CD4-positive, alpha-beta T cell treated with Interleukin-4 for 4 hours (primary cell): ENCODE data around the gene PLCD1.
"Not testable (repeated sequence)": the region's sequence is repeated elsewhere in the genome, so short reads cannot be mapped to it uniquely, and the experiment has no call there.

ENCODE experiments used
- DNase-seq: peaks from one replicate; pipeline ENCODE4 v3.0.0-alpha.2; 2020

The PLCD1 gene

DNA sequence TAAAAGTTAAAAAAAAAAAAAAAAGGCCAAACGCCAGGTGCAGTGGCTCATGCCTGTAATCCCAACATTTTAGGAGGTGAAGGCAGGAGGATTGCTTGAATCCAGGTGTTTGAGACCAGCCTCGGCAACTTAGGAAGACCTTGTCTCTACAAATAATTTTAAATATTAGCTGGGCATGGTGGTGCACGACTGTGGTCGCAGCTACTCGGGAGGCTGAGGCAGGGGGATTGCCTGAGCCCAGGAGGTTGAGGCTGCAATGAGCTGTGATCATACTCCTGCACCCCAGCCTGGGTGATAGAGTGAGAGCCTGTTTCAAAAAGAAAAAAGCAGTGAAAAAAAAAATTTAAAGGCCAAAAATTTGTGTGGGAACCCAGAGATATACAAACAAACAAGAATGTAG is 6.8 kb upstream of the PLCD1 start:
- DNase-seq: no peak

DNA sequence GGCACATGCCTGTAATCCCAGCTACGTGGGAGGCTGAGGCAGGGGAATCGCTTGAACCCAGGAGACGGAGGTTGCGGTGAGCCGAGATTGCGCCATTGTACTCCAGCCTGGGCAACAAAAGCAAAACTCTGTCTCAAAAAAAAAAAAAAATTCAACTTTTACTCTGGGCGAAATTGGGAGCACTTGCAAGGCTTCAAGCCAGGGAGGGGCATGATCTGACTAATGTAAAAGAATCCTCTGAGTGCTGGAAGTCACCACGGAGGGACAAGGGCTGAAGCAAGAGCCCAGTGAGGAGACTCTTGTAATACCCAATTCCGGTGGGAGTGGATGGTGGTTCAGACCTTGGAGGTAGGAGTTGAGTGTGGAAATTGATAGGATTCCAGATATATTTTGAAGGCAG is 4.9 kb upstream of the PLCD1 start:
- not testable (repeated sequence) for DNase-seq

DNA sequence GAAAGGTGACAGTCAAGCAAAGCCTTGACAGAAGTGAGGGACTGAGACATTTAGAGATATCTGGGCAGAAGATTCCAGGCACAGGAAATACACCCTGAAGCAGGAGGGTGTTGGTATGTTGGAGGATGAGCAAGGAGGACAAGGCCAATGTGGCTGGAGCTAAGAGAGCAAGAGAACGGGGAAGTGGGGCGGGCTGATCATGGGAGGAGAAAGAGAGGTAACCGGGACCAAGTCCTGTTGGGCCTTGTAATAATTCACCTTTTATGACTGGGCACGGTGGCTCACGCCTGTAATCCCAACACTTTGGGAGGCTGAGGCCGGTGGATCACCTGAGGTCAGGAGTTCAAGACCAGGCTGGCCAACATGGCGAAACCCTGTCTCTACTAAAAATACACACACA is 4.1 kb upstream of the PLCD1 start:
- DNase-seq: not testable (repeated sequence)

DNA sequence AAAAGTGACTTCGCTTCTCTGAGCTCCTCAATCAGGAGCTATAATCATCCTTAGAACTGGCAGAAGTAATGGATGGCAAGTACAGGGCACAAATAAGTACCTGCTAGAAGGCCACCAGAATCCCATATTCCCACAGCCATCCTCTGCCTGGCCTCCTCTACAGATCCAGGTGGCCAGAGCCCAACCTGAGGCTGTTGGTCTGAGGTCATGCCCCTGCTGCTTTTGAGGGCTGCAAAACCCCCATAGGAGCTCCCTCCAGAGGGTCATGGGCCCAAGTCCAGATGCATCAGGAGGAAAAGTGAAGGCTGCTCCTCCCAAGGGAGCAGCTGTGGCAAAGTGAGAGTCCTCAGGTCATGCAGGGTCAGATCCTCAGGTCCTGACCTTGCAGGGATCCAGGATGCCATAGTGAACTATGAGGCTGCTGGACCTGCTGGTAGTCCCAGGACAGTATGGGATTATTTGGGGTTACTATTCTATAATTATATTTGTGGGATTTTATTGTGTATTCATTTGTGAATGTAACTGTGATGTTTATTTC is 3.0 kb upstream of the PLCD1 start:
- no peak for DNase-seq

DNA sequence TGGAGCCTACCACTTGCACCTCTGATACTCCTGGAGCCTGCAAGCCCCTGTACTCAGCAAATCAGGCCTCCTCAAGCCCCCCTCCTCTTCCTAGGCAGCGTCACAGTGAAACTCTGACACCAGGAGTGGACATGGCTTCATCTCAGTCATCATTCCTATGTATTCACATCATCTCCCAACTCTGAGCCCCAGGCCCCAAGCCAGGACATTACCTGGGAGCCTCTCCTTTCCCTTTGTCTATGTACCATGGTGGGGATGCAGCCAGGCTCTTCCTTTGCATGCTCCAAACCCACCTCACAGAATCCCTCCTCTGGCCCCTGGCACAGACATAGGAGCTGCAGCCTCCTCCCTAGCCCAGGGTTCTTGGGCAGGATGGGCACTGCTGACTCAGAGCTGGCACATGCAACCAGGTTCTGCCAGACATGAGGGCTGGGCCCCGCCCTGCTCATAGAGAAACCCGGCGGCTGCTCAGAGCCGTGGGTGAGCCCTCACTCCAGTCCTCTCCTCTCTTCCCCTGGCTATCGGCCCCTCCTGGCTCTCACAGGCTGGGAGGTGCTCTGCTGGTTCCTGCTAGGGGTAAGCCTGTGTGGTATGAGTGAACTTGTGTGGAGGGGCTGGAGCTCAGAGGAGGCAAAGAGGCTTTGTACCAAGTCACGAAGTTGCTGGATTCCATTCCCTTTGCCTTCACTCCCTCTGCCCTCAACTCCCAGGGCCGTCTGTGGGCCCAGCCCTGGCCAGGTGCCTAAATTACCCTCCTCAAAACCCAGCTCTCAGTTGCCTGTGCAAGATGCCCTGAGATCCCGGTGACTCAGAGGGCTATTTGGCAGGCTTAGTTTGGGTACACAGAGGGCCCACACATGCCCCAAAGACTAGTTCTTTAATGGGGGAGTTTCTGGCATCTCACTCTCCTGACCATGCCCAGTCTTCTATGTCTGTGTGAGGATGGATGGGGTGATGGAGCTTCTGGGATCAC is 1.9 kb upstream of the PLCD1 start:
- DNase-seq: peak; percentile 79

DNA sequence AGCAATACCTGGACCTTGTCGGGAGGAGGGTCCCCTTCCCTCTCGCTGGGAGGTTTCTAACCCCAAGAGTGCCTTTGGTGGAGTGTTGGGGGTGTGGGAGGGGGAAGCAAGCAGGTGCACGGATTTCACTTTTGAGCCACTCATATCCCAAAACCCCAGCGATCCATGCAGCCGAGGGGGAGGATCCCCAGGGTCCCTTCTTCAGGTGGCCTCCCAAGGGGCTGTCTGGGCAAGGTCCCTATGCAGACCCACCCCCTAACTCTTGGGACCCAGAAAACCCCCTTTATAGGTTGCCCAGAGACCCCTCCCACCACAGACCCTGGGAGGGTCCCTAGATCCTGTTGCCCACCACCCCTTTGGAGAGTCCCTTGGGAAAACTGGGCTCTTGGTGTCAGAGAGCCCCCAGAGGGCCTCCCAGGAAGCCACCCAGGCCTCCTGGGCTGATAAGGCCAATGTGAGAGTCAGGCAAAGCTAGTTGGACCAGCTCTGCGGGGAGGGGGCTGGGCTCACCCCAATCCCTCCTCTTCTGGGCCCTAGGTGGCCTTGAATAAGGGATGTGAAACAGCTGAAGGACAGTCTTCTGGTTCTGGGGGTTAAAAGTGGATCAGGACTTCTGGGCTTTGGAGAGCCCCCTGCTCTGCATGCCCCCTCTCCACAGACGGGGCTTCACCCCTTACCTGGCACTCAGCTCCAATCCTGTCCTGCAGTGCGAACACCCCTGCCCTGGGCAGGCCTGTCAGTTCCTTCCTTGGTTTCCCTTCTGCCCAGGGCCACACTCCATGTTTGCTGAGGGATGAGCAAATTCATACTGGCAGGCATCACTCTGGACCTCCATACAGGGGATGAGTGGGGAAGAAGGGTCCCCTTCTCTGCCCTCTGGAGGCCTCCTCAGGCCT is 932 bp upstream of the PLCD1 start:
- no peak for DNase-seq

DNA sequence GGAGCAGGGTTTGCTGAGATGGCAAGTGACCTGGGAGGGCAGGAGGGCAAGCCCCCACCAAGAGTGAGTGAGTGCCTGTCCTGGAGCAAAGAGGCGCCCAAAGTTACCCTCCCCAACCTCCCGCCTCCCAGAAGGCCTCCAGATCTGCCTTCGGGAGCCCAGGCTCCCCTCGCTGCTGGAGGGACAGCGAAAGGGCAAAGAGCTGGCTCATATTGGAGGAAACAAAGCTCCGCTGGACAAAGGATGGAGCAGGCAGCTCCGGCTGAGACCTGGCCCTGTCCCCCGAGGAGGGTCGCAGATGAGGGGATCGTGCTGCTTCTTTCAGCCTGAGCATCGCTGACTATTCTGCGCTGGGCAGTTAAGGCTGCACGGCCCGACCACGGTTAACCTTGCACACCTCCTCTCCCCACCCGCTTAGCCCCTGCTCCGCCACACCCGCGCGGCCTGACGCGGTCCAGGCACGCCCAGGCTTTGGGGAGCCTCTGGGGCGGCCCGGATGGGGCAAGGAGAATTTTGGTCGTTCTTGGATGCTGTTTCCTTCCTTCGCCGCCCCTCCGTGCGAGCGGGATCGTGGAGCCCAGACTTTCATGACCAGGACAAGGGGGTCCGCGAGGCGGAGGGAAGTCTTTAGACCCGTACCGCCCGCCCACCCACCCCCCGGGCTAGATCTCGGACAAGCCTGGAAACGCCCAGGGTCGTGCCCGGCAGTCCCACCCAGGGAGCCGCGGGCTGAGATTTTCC is 651 bp downstream of the PLCD1 start:
- no peak for DNase-seq

DNA sequence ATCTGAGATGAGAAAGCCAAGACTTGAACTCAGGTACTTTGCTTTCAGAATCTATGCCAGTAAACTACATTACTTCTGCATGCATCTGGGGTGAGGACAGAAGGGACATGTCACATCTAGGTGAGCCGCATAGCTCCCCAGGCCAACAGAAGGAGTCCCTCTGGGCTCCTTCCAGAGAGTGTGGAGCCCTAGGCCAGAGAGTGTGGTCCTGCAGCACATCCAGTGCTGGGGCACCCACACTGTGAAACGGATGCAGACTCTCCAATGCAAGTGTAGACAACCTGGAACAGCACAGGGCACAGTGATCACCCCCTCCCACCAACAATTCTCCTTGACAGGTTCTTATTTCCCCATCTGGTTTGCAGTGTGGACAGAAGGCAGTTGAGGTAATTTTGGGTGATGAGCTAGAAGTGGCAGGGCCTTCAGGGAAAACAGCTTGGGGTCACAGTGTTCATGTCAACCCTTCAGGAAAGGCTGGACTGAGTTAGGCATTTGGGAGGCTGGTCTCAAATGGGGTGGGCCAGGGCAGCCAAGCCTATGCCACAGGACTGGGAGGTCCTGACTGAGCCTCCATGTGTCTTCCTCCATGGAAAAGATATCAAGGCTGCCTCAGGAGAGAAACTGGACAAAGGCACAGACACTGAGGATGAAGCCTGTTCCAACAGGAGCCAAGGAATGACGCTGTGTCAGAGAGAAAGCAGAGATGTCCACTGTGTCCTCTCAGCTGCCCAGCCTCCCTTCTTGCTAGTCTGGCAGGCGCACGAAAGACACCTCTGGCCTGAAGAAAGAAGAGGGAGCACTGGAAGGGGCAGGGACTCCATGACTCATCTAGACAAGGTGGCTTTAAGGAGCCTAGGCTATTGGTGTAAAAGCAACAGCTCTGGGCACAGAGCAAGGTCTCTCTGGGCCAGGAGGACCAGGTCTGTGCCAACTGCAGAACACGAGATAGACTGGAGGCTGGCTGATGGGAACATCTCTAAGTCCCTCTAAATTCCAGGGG is 1.7 kb downstream of the PLCD1 start:
- no peak for DNase-seq

DNA sequence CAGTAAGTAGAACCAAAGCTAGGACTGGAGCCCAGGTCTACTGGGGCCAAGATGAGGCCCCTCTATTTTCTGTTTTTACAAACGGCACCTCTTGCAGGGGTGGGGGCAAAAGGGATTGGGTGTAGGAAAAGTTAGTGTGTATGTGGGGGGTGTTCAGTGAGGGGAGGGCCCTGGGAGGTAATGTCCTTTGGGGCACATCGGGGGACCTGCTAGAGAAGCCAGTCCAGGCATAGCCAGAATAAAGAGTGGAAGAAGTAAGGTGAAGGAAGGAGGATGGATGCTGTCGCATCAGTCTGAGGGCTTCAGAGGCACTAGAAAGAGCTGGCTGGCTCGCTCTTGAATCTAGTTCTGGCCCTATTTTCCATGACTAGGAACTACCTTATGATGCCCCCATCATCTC is 2.6 kb downstream of the PLCD1 start:
- no peak for DNase-seq

DNA sequence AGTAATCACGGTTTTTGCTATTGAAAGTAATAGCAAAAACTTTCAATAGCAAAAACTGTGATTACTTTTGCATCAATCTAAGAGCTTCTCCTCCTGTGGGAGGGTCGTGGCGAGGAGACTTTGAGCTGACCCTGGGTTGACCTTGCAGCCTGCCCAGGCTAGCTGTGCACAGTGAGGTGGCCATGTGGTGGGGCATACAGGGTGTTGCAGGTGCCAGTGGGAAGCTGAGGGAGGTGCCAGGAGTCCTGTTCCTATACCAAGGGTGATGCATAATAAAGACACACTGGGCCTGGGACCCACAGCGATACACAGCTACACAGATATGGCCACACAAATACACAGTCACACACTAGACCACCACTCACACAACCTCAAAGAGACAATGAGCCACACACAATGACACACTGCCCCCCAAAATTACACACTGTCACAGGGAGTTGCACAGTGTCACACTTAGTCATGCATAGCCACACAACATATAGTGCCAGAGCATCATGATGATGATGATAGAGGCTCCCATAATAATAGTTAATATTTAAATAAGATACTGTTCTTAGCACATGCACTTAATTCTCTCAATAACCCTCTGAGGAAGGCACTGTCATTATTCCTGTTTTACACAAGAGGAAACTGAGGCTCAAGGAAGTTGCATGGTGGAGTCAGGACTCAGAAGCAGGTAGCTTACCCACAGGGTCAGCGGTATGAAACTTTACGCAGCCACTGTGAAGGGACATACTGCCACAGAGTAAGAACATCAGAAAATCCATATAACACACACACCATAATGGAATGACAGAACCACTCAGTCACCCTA is 6.3 kb downstream of the PLCD1 start:
- peak; percentile 45 for DNase-seq

DNA sequence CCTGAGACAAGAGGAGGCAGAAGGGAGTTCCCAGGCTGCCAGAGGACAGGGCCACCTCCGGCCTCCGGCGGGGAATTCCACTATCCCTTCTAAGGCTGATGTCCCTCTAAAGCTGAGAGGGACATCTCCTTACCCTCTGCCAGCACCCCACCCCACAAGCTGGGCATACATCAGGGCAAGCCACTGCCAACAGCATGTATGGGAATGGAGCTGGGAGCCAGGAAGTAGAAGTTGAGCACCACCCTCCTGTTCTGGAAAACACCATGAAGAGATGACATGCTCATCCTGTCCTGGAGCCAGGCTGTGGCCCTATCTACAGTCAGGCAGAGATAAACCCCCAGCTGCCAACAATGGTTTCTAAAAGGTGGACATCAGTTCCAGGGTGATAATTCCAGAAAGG is 7.1 kb downstream of the PLCD1 start:
- DNase-seq: no peak

DNA sequence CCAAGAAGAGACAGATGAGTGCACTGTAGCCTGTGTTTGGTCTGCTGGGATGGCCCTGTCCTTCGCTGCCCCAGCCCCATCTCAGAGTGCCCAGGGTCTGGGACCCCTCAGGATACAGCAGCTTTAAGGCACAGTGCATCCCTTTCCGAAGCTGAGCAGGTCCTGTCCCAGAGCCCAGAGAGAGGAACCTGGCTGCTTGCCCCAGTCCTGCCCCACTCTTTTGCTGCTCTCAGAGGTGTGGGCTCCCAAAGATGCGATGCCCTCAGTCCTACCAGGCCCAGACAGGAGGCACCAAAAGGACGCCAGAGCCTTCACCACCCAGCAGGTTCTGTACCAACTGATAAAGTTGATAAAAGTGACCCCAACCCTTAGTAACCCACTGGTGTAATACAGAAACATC is 8.2 kb downstream of the PLCD1 start:
- DNase-seq: no peak

DNA sequence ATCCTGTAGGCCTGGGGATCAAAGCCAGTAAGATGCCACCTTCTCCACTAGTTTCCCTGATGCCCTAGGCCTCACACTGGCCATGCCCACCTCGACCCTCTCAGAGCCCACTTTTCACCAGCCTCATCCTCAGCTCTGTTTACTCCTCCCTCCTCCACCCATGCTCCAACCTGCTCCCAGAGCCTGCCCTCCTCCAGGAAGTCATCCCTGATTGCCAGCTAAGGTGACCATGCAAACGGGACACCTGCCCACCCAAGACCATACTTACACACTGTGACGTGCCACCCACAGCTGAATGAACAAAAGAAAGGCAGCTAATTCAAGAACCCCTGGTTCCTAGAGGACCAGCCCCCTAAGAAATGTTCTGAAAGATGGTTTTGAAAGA is 9.1 kb downstream of the PLCD1 start:
- no peak for DNase-seq

DNA sequence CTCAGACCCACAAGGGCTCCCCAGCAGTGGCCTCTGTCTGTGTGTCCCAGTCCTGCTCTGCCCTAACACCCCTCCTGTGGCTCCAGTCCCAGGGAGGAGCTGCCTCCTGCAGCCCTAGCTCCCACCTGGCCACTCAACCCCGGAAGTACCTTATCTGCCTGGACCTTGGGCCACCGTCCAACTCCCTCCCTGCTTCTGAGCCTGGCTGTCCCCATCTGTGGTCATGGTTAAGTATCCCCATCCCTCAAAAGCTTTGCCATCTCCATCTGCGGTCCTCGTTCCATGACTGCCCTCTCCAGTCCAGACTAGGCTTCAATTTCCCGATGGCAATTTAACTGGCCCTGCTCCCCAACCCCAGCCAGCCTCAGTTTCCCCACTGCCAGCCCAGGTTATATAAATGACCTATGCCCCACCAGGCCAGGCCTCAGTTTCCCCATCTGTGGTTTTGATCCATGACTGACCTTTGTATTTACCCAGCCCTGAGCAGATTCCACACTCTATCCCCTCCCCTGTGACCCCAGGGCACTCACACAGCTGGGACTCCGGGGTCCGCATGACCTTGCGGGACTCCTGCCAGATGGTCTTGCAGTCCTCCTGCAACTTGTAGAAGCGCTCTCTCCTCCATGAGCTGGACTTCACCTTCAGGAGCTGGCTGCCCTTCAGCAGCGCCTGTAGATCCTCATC is 9.6 kb downstream of the PLCD1 start:
- no peak for DNase-seq

DNA sequence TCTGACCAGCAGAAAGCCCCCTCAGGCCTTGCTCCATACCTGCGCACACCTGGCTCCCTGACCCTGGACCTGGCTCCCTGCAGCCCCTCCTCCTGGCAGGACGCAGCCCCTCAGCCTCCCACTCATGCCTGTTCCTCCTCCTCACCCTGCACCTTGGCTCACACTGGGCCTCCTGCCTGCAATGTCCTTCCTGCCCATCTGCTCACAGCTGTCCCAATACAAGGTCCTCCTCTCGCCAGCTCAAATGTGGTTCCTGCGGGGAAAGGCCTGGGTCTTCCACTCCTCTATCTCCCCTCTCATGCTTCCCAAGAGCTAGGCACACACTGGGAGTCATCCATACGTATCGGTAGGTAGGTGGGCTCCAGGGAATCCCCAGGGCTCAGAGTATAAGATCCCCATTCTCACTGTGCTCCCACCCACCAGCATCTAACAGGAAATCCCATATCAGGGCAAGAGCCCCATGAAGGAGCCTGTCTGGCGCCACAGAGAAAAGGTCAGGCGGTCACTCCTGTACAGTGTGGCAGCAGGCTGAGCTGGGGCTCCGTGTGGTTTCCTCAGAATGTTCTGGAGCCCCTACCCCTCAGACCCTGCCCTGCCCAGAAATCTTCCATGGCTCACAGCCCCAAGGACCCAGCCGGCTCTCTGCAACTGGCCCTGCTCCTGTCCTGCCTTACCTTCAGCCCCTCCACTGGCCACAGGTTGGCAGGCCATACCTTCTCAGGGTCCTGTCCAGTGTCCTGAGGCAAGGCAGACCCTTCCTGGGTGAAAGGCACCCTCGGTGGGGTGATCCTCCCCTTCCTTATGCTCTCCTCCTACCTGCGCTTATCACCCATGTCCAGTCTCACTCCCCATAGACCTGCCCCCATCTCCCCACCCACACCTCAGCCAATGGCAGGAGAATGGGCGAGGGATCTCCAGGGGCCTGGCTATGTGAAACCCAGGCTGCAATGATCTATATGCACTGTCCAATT is 10.9 kb downstream of the PLCD1 start:
- DNase-seq: no peak

DNA sequence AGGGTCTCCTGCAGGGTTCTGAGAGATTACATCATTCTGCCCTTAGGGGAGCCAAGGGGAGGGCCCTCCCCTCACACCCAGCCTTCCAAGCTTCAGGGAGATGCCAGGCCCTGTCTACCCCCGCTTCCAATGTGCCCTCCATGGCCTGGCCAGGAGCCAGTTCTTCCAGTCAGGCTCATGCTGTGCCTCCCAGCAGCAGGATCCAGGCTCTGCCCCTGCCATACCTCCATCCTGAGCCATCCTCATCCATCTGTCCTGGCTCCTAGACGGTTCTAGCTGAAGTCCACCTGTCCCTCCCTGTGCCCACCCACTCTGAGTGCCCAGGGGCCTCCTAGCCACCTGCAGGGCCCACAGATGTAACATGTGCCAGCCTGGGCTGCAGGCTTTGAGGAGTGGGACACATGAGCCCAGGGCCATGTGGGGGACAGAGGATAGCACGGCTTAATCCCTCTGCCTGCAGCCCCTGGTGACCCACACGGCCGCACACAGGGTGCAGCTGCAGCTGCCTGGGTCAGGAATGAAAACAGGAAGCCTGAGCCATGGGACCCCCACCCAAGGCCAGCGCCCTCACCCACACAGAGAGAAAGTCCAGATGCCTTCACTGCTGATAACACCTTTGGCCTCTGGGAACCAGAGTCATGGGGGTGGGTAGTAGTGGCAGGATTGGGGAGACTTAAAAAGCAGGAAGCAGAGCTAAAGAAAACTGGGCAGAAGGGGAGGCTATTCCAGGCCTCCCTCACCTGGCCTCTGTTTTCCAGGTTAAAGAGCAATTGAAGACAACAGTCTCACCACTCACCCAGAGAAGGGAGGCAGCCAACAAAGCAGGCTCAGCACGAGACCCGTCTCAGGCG is 11.8 kb downstream of the PLCD1 start:
- DNase-seq: no peak

DNA sequence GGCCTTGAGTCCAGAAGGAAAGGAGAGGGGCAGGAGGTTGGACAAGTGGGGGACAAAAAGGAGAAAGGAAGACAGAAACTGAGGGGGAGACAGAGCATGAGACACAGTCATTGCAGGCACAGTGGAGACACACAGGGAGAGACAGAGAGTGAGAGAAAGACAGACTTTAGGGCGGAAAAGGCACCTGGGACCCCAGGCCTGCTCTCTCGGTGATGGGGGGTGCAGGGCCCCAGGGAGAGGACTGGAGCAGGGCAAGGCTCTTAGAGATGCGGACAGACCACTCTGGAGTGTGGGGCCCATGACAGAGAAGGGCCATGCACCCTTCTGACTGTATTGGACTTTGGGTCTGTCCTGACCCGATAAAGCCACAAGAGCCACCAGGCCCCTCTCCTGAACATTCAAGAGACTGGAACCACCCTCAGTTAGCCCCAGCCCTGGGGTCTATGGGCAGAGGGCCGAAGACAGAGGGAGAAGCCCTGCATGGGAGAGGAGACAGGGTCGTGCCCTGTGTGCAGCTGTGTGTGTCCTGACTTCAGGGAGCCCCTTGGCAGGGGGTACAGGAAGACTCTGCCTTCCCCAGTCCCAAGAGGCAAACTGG is 12.5 kb downstream of the PLCD1 start:
- no peak for DNase-seq
